H1 (cell line): ENCODE measurements around the gene SPINT2.

Experiments
- CTCF ChIP-seq, 3 experiments: IDR thresholded peaks; 1 replicate in 2 of 3; 2 replicates in 1 of 3; pipeline versions ENCODE4 v1.5.1 to v1.6.1; 2011; ENCODE audit warnings: low read length in 3 of 3, mild to moderate bottlenecking in 3 of 3, inconsistent platforms in 2 of 3, low read depth in 1 of 3, moderate library complexity in 1 of 3; ENCODE audit not compliant: insufficient read depth in 1 of 3; ENCODE audit errors: control extremely low read depth in 1 of 3
- EP300 ChIP-seq, 2 experiments: IDR thresholded peaks; 1 replicate in 1 of 2; 2 replicates in 1 of 2; pipeline ENCODE4 v1.6.1; 2011 to 2012; ENCODE audit warnings: low read depth in 2 of 2, low read length in 2 of 2, mild to moderate bottlenecking in 2 of 2, borderline replicate concordance in 1 of 2, inconsistent platforms in 1 of 2, moderate library complexity in 1 of 2
- MAX ChIP-seq: IDR thresholded peaks from 2 replicates; pipeline ENCODE4 v1.6.1; 2012; ENCODE audit warnings: inconsistent platforms
- POLR2A ChIP-seq, 2 experiments: IDR thresholded peaks; 1 replicate in 1 of 2; 2 replicates in 1 of 2; pipeline ENCODE4 v1.6.1; 2011; ENCODE audit warnings: low read depth in 2 of 2, low read length in 2 of 2, mild to moderate bottlenecking in 2 of 2; ENCODE audit errors: control extremely low read depth in 1 of 2
- POLR2AphosphoS5 ChIP-seq: IDR thresholded peaks from 2 replicates; pipeline ENCODE4 v1.6.1; 2011; ENCODE audit warnings: low read depth, low read length
- TAF1 ChIP-seq: IDR thresholded peaks from 2 replicates; pipeline ENCODE4 v1.6.1; 2011; ENCODE audit warnings: mild to moderate bottlenecking, low read depth, low read length

GRCh38 chr19:38227287-38228004, 36.9 kb upstream of the SPINT2 start:
- no peak for TF ChIP-seq POLR2AphosphoS5
- TF ChIP-seq POLR2A (IDR thresholded peaks at IDR 0.05; ENCODE audit: control extremely low read depth in 1 of 2, low read depth in 2 of 2, low read length in 2 of 2): no peak
- no peak for TF ChIP-seq CTCF (IDR thresholded peaks at IDR 0.05; ENCODE audit: control extremely low read depth in 1 of 3, insufficient read depth in 1 of 3, low read depth in 1 of 3, low read length in 3 of 3)
- no peak for TF ChIP-seq TAF1
- TF ChIP-seq MAX: no peak
- TF ChIP-seq EP300 (IDR thresholded peaks at IDR 0.05; ENCODE audit: borderline replicate concordance in 1 of 2, low read depth in 2 of 2, low read length in 2 of 2): no peak
